ENCODE measurements around the gene TTLL11.
A peak's percentile ranks its signal among the peaks of the same experiment; 100 is the strongest.
"Not testable (repeated sequence)": the region's sequence is repeated elsewhere in the genome, so short reads cannot be mapped to it uniquely, and the experiment has no call there.

The TTLL11 gene

GRCh38 chr9:121980665-121981064 lies 112.4 kb downstream of the TTLL11 start:
- H3K9me3 ChIP-seq (ENCODE audit: control insufficient read depth, low read length); H3K27me3 ChIP-seq (replicated peaks; ENCODE audit: control insufficient read depth, insufficient read depth, low read length); H3K36me3 ChIP-seq (ENCODE audit: control insufficient read depth, insufficient read depth, low read length, severe bottlenecking); H3K9ac ChIP-seq (ENCODE audit: low read length); DNase-seq (ENCODE audit: low read depth); H3K4me3 ChIP-seq (ENCODE audit: low read length): not testable (repeated sequence)
- peaks cover 10% of the 10 kb centered on the region for H3K4me1 ChIP-seq (ENCODE audit: control insufficient read depth, insufficient read depth, low read length)

- peaks cover 5% of the 10 kb centered on the region for H3K4me1 ChIP-seq (ENCODE audit: control insufficient read depth, insufficient read depth, low read length)
- no peak for DNase-seq (ENCODE audit: low read depth)
- no peaks in the 10 kb centered on the region for H3K36me3 ChIP-seq (ENCODE audit: control insufficient read depth, insufficient read depth, low read length, severe bottlenecking)
Observed at GRCh38 chr9:121979736-121980135, 113.4 kb downstream of the TTLL11 start.

GRCh38 chr9:121976751-121977150 lies 116.4 kb downstream of the TTLL11 start:
- Histone ChIP-seq H3K9ac (ENCODE audit: low read length) (no peak overlapping the region), H3K36me3 (ENCODE audit: control insufficient read depth, insufficient read depth, low read length, severe bottlenecking) (no peaks in the 10 kb centered on the region)
- no peak for DNase-seq (ENCODE audit: low read depth)

More at GRCh38 chr9:121979736-121980135, 113.4 kb downstream of the TTLL11 start:
- no peaks in the 10 kb centered on the region for H3K27me3 ChIP-seq (replicated peaks; ENCODE audit: control insufficient read depth, insufficient read depth, low read length)
- peaks cover 6% of the 10 kb centered on the region for H3K9me3 ChIP-seq (ENCODE audit: control insufficient read depth, low read length)
- H3K4me3 ChIP-seq (ENCODE audit: low read length), result no peak overlapping the region
- H3K9ac ChIP-seq (ENCODE audit: low read length), result no peak overlapping the region

GRCh38 chr9:121975801-121976277 lies 117.3 kb downstream of the TTLL11 start:
- DNase-seq (ENCODE audit: low read depth), result no peak
- no peak overlapping the region for H3K4me3 ChIP-seq (ENCODE audit: low read length)

More at GRCh38 chr9:121976751-121977150, 116.4 kb downstream of the TTLL11 start:
- no peak overlapping the region for H3K4me3 ChIP-seq (ENCODE audit: low read length)
- no peaks in the 10 kb centered on the region for H3K27me3 ChIP-seq (replicated peaks; ENCODE audit: control insufficient read depth, insufficient read depth, low read length)
- no peaks in the 10 kb centered on the region for H3K4me1 ChIP-seq (ENCODE audit: control insufficient read depth, insufficient read depth, low read length)
- peaks cover 6% of the 10 kb centered on the region for H3K9me3 ChIP-seq (ENCODE audit: control insufficient read depth, low read length)

GRCh38 chr9:121974421-121974820 lies 118.7 kb downstream of the TTLL11 start:
- no peaks in the 10 kb centered on the region for H3K9me3 ChIP-seq (ENCODE audit: control insufficient read depth, low read length)
- no peak for DNase-seq (ENCODE audit: low read depth)
- H3K4me1 ChIP-seq (ENCODE audit: control insufficient read depth, insufficient read depth, low read length), result no peaks in the 10 kb centered on the region
- no peak overlapping the region for H3K4me3 ChIP-seq (ENCODE audit: low read length)
- no peaks in the 10 kb centered on the region for H3K27me3 ChIP-seq (replicated peaks; ENCODE audit: control insufficient read depth, insufficient read depth, low read length)
- no peaks in the 10 kb centered on the region for H3K36me3 ChIP-seq (ENCODE audit: control insufficient read depth, insufficient read depth, low read length, severe bottlenecking)
- no peak overlapping the region for H3K9ac ChIP-seq (ENCODE audit: low read length)

More at GRCh38 chr9:121975801-121976277, 117.3 kb downstream of the TTLL11 start:
- no peaks in the 10 kb centered on the region for H3K4me1 ChIP-seq (ENCODE audit: control insufficient read depth, insufficient read depth, low read length)
- H3K9me3 ChIP-seq (ENCODE audit: control insufficient read depth, low read length), result peaks cover 2% of the 10 kb centered on the region
- no peaks in the 10 kb centered on the region for H3K36me3 ChIP-seq (ENCODE audit: control insufficient read depth, insufficient read depth, low read length, severe bottlenecking)
- no peaks in the 10 kb centered on the region for H3K27me3 ChIP-seq (replicated peaks; ENCODE audit: control insufficient read depth, insufficient read depth, low read length)
- H3K9ac ChIP-seq (ENCODE audit: low read length), result no peak overlapping the region

- H3K9ac ChIP-seq (ENCODE audit: low read length), result no peak overlapping the region
- no peak overlapping the region for H3K4me3 ChIP-seq (ENCODE audit: low read length)
- H3K9me3 ChIP-seq (ENCODE audit: control insufficient read depth, low read length), result no peaks in the 10 kb centered on the region
- DNase-seq (ENCODE audit: low read depth), result peak; percentile 39
- no peaks in the 10 kb centered on the region for H3K4me1 ChIP-seq (ENCODE audit: control insufficient read depth, insufficient read depth, low read length)
- H3K36me3 ChIP-seq (ENCODE audit: control insufficient read depth, insufficient read depth, low read length, severe bottlenecking), result no peaks in the 10 kb centered on the region
- H3K27me3 ChIP-seq (replicated peaks; ENCODE audit: control insufficient read depth, insufficient read depth, low read length), result no peaks in the 10 kb centered on the region
Observed at GRCh38 chr9:121972501-121972981, 120.6 kb downstream of the TTLL11 start.

GRCh38 chr9:121968056-121968455 lies 125.1 kb downstream of the TTLL11 start:
- Histone ChIP-seq H3K4me1 (ENCODE audit: control insufficient read depth, insufficient read depth, low read length) (no peaks in the 10 kb centered on the region), H3K9me3 (ENCODE audit: control insufficient read depth, low read length) (no peaks in the 10 kb centered on the region), H3K9ac (ENCODE audit: low read length) (no peak overlapping the region), H3K4me3 (ENCODE audit: low read length) (no peak overlapping the region), H3K36me3 (ENCODE audit: control insufficient read depth, insufficient read depth, low read length, severe bottlenecking) (no peaks in the 10 kb centered on the region), H3K27me3 (replicated peaks; ENCODE audit: control insufficient read depth, insufficient read depth, low read length) (no peaks in the 10 kb centered on the region)
- no peak for DNase-seq (ENCODE audit: low read depth)

- Histone ChIP-seq H3K9me3 (ENCODE audit: control insufficient read depth, low read length) (no peaks in the 10 kb centered on the region), H3K9ac (ENCODE audit: low read length) (no peak overlapping the region), H3K4me1 (ENCODE audit: control insufficient read depth, insufficient read depth, low read length) (peaks cover 8% of the 10 kb centered on the region), H3K4me3 (ENCODE audit: low read length) (no peak overlapping the region), H3K27me3 (replicated peaks; ENCODE audit: control insufficient read depth, insufficient read depth, low read length) (no peaks in the 10 kb centered on the region), H3K36me3 (ENCODE audit: control insufficient read depth, insufficient read depth, low read length, severe bottlenecking) (no peaks in the 10 kb centered on the region)
- no peak for DNase-seq (ENCODE audit: low read depth)
Observed at GRCh38 chr9:121966706-121967105, 126.4 kb downstream of the TTLL11 start.

- no peak overlapping the region for H3K9ac ChIP-seq (ENCODE audit: low read length)
- H3K36me3 ChIP-seq (ENCODE audit: control insufficient read depth, insufficient read depth, low read length, severe bottlenecking), result no peaks in the 10 kb centered on the region
- H3K4me1 ChIP-seq (ENCODE audit: control insufficient read depth, insufficient read depth, low read length), result peaks cover 8% of the 10 kb centered on the region
- H3K9me3 ChIP-seq (ENCODE audit: control insufficient read depth, low read length), result no peaks in the 10 kb centered on the region
- H3K27me3 ChIP-seq (replicated peaks; ENCODE audit: control insufficient read depth, insufficient read depth, low read length), result peaks cover under 1% of the 10 kb centered on the region
- no peak overlapping the region for H3K4me3 ChIP-seq (ENCODE audit: low read length)
- DNase-seq (ENCODE audit: low read depth), result peak; percentile 55
Observed at GRCh38 chr9:121963528-121963995, 129.5 kb downstream of the TTLL11 start.

GRCh38 chr9:121962421-121962820 lies 130.7 kb downstream of the TTLL11 start:
- Histone ChIP-seq H3K9me3 (ENCODE audit: control insufficient read depth, low read length) (no peaks in the 10 kb centered on the region), H3K4me3 (ENCODE audit: low read length) (no peak overlapping the region), H3K36me3 (ENCODE audit: control insufficient read depth, insufficient read depth, low read length, severe bottlenecking) (no peaks in the 10 kb centered on the region), H3K4me1 (ENCODE audit: control insufficient read depth, insufficient read depth, low read length) (peaks cover 8% of the 10 kb centered on the region), H3K9ac (ENCODE audit: low read length) (no peak overlapping the region), H3K27me3 (replicated peaks; ENCODE audit: control insufficient read depth, insufficient read depth, low read length) (peaks cover 2% of the 10 kb centered on the region)
- DNase-seq (ENCODE audit: low read depth), result no peak

- Histone ChIP-seq H3K36me3 (ENCODE audit: control insufficient read depth, insufficient read depth, low read length, severe bottlenecking) (no peaks in the 10 kb centered on the region), H3K27me3 (replicated peaks; ENCODE audit: control insufficient read depth, insufficient read depth, low read length) (peaks cover 2% of the 10 kb centered on the region), H3K4me3 (ENCODE audit: low read length) (no peak overlapping the region), H3K9ac (ENCODE audit: low read length) (no peak overlapping the region), H3K9me3 (ENCODE audit: control insufficient read depth, low read length) (no peaks in the 10 kb centered on the region), H3K4me1 (ENCODE audit: control insufficient read depth, insufficient read depth, low read length) (peaks cover 8% of the 10 kb centered on the region)
- DNase-seq (ENCODE audit: low read depth), result no peak
Observed at GRCh38 chr9:121960665-121961064, 132.4 kb downstream of the TTLL11 start.

GRCh38 chr9:121958530-121958929 lies 134.6 kb downstream of the TTLL11 start:
- H3K27me3 ChIP-seq (replicated peaks; ENCODE audit: control insufficient read depth, insufficient read depth, low read length), result peaks cover 2% of the 10 kb centered on the region
- no peaks in the 10 kb centered on the region for H3K36me3 ChIP-seq (ENCODE audit: control insufficient read depth, insufficient read depth, low read length, severe bottlenecking)
- no peaks in the 10 kb centered on the region for H3K9me3 ChIP-seq (ENCODE audit: control insufficient read depth, low read length)
- H3K4me1 ChIP-seq (ENCODE audit: control insufficient read depth, insufficient read depth, low read length), result peaks cover 21% of the 10 kb centered on the region
- no peak overlapping the region for H3K4me3 ChIP-seq (ENCODE audit: low read length)
- H3K9ac ChIP-seq (ENCODE audit: low read length), result no peak overlapping the region
- DNase-seq (ENCODE audit: low read depth), result no peak
